Smooth muscle cell (in vitro differentiated cells): ENCODE measurements around the gene SDCBP2. TPM values are rescaled to one million over a fixed set of nuclear protein-coding genes. Genes with fewer than 3 reads are reported as not detected.

Experiments used
- DNase-seq: peaks from one replicate; lab custom pipeline; 2025; ENCODE audit not compliant: unreplicated experiment; lab: John Stamatoyannopoulos, UW
- H2AFZ ChIP-seq: fragments of 200-600 bp; sonication (generic); 2 replicates; pipeline ENCODE4 v1.6.0; 2016; ENCODE audit warnings: antibody characterized with exemption, low read depth, mild to moderate bottlenecking
- H3F3A ChIP-seq: fragments of 200-600 bp; sonication (generic); 2 replicates; pipeline ENCODE4 v1.6.0; 2017; ENCODE audit warnings: antibody characterized with exemption, low read depth
- H3K27ac ChIP-seq: fragments of 200-600 bp; sonication (generic); 2 replicates; pipeline ENCODE4 v1.5.1; 2016; ENCODE audit warnings: low read depth, mild to moderate bottlenecking
- H3K27me3 ChIP-seq: fragments of 200-600 bp; sonication (generic); 2 replicates; pipeline ENCODE4 v1.6.1; 2016; ENCODE audit warnings: low read depth, mild to moderate bottlenecking
- H3K36me3 ChIP-seq: fragments of 200-600 bp; sonication (generic); 2 replicates; pipeline ENCODE4 v1.5.1; 2016; ENCODE audit warnings: low read depth
- H3K4me1 ChIP-seq: fragments of 200-600 bp; sonication (generic); 2 replicates; pipeline ENCODE4 v1.5.1; 2016; ENCODE audit warnings: low read depth
- H3K4me2 ChIP-seq: fragments of 200-600 bp; sonication (generic); 2 replicates; pipeline ENCODE4 v1.6.0; 2016; ENCODE audit warnings: mild to moderate bottlenecking
- H3K4me3 ChIP-seq: fragments of 200-600 bp; sonication (generic); 2 replicates; pipeline ENCODE4 v1.5.1; 2016; ENCODE audit warnings: mild to moderate bottlenecking
- H3K79me2 ChIP-seq: fragments of 200-600 bp; sonication (generic); 2 replicates; pipeline ENCODE4 v1.6.0; 2016; ENCODE audit warnings: low read depth, mild to moderate bottlenecking
- H3K9ac ChIP-seq: fragments of 200-600 bp; sonication (generic); 2 replicates; pipeline ENCODE4 v1.6.0; 2016; ENCODE audit warnings: low read depth
- H3K9me3 ChIP-seq: fragments of 200-600 bp; sonication (generic); replicated peaks from 2 replicates; pipeline ENCODE4 v1.5.1; 2016; ENCODE audit warnings: low read depth
- H4K20me1 ChIP-seq: fragments of 200-600 bp; sonication (generic); 2 replicates; pipeline ENCODE4 v1.6.0; 2016; ENCODE audit warnings: low read depth
- CTCF ChIP-seq: fragments of 200-600 bp; sonication (generic); IDR thresholded peaks from 2 replicates; pipeline ENCODE4 v1.5.1; 2017; ENCODE audit warnings: borderline replicate concordance, mild to moderate bottlenecking, antibody characterized with exemption; ENCODE audit not compliant: insufficient read depth, poor library complexity, severe bottlenecking
- whole genome bisulfite sequencing: methylation state at CpG from one replicate; pipeline ENCODE4 v1.1.7; 2016; ENCODE audit warnings: low lambda C conversion rate; 5-methylcytosine and 5-hydroxymethylcytosine counted together
- polyA plus RNA-seq: library from polyadenylated mRNA; unstranded; fragments of >200 nt; fragmentation: Nextera tagmentation; extraction: Ambion mirVana; gene quantifications from 2 replicates; pipeline ENCODE4 v1.2.1, GENCODE V29; 2016
- total RNA-seq: library from RNA; depleted of rRNA; stranded (reverse); fragments of >200 nt; gene quantifications from 2 replicates; pipeline ENCODE4 v1.2.3, GENCODE V29; 2014

SDCBP2 gene
- total and polyA plus RNA-seq, 2 experiments from 2014 or later = 3.6 to 4.7 TPM

- Histone ChIP-seq H3K9me3 (no peaks in the 10 kb centered on the region), H3K27me3 (no peaks in the 10 kb centered on the region), H3K36me3 (no peaks in the 10 kb centered on the region), H3K9ac (no peak overlapping the region), H3K27ac (no peak overlapping the region), H3K4me2 (no peak overlapping the region), H3F3A (no peaks in the 10 kb centered on the region), H4K20me1 (no peaks in the 10 kb centered on the region), H2AFZ (no peak overlapping the region), H3K4me1 (peaks cover 11% of the 10 kb centered on the region), H3K4me3 (no peak overlapping the region), H3K79me2 (no peaks in the 10 kb centered on the region)
- TF ChIP-seq CTCF = no peak
- 91% methylated on average over 9 of the region's 9 CpGs for WGBS
- DNase-seq = no peak
Measured at GRCh38 chr20:1283522-1284510, 45.1 kb downstream of the SDCBP2 start.

- Histone ChIP-seq H3K4me2 (no peak overlapping the region), H3K36me3 (no peaks in the 10 kb centered on the region), H3K27me3 (no peaks in the 10 kb centered on the region), H3K4me3 (no peak overlapping the region), H3F3A (no peaks in the 10 kb centered on the region), H2AFZ (no peak overlapping the region), H3K9me3 (no peaks in the 10 kb centered on the region), H3K4me1 (peaks cover 11% of the 10 kb centered on the region), H4K20me1 (no peaks in the 10 kb centered on the region), H3K9ac (no peak overlapping the region), H3K27ac (no peak overlapping the region), H3K79me2 (no peaks in the 10 kb centered on the region)
- 62% methylated on average over 3 of the region's 3 CpGs for WGBS
- DNase-seq = no peak
- TF ChIP-seq CTCF = no peak
Measured at GRCh38 chr20:1282966-1283365, 46.0 kb downstream of the SDCBP2 start.

- no peak for DNase-seq
- 89% methylated on average over 7 of the region's 7 CpGs for WGBS
- TF ChIP-seq CTCF = no peak
Measured at GRCh38 chr20:1281279-1282057, 47.5 kb downstream of the SDCBP2 start.

More at GRCh38 chr20:1281279-1282057, 47.5 kb downstream of the SDCBP2 start:
- Histone ChIP-seq H4K20me1 (no peaks in the 10 kb centered on the region), H3K9me3 (no peaks in the 10 kb centered on the region), H3K4me2 (no peak overlapping the region), H3K4me3 (no peak overlapping the region), H3K9ac (no peak overlapping the region), H3K4me1 (peaks cover 10% of the 10 kb centered on the region), H2AFZ (no peak overlapping the region), H3K27ac (no peak overlapping the region), H3F3A (no peaks in the 10 kb centered on the region), H3K27me3 (no peaks in the 10 kb centered on the region), H3K79me2 (no peaks in the 10 kb centered on the region), H3K36me3 (no peaks in the 10 kb centered on the region)
